ENCODE data around the gene CHCHD6. TPM values are rescaled to one million over a fixed set of nuclear protein-coding genes. Genes with fewer than 3 reads are reported as not detected.

CHCHD6 gene
- total RNA-seq, 1 donor from 2014 or later, result 17.2 TPM

DNA sequence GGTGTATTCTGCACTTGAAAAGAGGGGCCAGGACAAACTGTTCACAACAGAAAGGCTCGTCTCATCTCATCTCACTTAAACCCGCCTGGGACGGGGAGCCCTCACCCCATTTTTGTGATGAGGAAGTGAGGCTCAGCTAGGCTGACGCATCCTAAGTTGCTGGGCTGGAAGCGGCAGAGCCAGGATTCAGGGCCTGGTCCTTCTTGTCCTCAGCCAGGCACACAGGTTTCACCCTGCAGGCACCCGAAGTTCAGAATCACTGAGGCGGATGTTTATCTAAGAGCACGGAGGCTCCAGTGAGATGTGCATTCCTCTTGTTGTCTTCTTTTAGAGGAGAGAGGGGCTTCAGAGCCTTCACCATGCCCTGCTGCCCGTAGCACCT lies 227.8 kb downstream of the CHCHD6 start:
- H3K27ac Mint-ChIP-seq (ENCODE audit: unreplicated experiment), result no peak overlapping the region
- peaks cover 3% of the 10 kb centered on the region for H3K27me3 Mint-ChIP-seq (ENCODE audit: unreplicated experiment)
- peaks cover 35% of the 10 kb centered on the region for H3K4me1 Mint-ChIP-seq (ENCODE audit: low read depth, unreplicated experiment)
- no peak overlapping the region for H3K4me3 Mint-ChIP-seq (ENCODE audit: unreplicated experiment)
- peaks cover 1% of the 10 kb centered on the region for H3K9me3 Mint-ChIP-seq (ENCODE audit: unreplicated experiment)
- DNase-seq, result peak; percentile 9
- TF ChIP-seq, protein P1, sequence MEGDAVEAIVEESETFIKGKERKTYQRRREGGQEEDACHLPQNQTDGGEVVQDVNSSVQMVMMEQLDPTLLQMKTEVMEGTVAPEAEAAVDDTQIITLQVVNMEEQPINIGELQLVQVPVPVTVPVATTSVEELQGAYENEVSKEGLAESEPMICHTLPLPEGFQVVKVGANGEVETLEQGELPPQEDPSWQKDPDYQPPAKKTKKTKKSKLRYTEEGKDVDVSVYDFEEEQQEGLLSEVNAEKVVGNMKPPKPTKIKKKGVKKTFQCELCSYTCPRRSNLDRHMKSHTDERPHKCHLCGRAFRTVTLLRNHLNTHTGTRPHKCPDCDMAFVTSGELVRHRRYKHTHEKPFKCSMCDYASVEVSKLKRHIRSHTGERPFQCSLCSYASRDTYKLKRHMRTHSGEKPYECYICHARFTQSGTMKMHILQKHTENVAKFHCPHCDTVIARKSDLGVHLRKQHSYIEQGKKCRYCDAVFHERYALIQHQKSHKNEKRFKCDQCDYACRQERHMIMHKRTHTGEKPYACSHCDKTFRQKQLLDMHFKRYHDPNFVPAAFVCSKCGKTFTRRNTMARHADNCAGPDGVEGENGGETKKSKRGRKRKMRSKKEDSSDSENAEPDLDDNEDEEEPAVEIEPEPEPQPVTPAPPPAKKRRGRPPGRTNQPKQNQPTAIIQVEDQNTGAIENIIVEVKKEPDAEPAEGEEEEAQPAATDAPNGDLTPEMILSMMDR (IDR thresholded peaks at IDR 0.05; ENCODE audit: partially characterized antibody, unreplicated experiment), result no peak
- H3K36me3 Mint-ChIP-seq (ENCODE audit: unreplicated experiment), result no peaks in the 10 kb centered on the region

DNA sequence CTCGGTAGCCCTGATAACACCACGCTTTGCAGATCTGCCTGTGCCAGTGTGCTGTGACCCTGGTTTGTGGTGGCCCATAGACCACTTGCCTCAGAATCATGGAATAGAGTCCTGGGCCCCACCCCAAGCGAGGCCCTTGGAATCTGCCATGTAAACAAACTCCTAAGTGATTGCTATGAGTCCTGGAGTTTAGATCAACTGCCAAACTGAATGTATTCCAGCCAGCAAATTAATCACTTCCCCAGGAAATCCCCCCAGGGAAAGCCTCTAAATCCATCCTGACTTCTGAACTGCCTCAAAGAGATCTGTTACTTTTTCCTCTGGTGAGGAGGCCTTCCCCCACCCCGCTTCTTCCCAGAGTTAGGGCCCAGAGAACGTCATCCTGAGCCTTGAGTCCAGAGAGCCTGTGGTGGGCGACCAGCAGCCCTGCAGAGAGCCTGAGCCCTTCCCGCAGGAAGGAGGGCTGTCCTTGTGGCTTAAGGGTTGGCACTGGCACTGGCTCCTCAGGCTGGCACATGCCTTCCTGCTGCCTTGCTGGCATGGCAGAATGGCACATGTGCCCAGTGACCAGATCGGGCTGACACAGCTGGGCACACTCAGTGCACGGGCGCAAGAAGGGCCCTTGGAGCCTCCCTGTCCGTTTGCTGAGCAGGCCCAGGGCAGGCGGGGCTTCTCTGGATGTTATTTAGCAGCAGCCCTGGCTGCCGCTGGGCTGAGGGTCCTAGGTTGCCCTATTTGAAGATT lies 228.3 kb downstream of the CHCHD6 start:
- TF ChIP-seq, protein P1 (IDR thresholded peaks at IDR 0.05; ENCODE audit: partially characterized antibody, unreplicated experiment), result no peak
- Mint-ChIP-seq H3K9me3 (ENCODE audit: unreplicated experiment) (peaks cover 1% of the 10 kb centered on the region), H3K4me3 (ENCODE audit: unreplicated experiment) (no peak overlapping the region), H3K27me3 (ENCODE audit: unreplicated experiment) (peaks cover 3% of the 10 kb centered on the region), H3K4me1 (ENCODE audit: low read depth, unreplicated experiment) (peaks cover 33% of the 10 kb centered on the region), H3K36me3 (ENCODE audit: unreplicated experiment) (no peaks in the 10 kb centered on the region), H3K27ac (ENCODE audit: unreplicated experiment) (no peak overlapping the region)
- peak; percentile 14 for DNase-seq

DNA sequence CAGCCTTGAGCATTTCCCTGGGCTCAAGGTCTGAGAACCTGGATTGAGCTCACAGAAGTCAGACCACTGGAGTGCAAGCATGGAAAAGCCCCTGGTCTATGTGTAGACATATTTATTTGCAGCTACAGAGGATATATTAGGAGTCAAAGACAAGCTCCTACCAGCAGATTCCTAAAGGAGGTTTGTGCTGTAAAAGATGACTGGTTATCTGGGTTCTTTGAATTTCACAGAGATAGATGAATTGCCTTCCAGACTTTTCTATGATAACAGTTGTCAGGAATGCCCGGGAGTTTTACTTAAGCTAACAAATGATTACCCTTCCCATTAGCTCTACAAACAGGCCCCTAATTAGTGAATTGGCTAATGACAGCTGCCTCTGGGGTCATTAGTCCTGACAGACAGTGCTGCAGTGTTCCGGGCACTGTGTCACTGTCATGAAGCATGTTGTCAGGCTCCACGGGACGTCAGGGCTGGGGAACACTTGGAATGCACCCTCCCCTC lies 230.0 kb downstream of the CHCHD6 start:
- TF ChIP-seq, protein P1 (IDR thresholded peaks at IDR 0.05; ENCODE audit: partially characterized antibody, unreplicated experiment), result no peak
- peak overlapping the region; percentile 50 for H3K27ac Mint-ChIP-seq (ENCODE audit: unreplicated experiment)
- H3K36me3 Mint-ChIP-seq (ENCODE audit: unreplicated experiment), result no peaks in the 10 kb centered on the region

DNA sequence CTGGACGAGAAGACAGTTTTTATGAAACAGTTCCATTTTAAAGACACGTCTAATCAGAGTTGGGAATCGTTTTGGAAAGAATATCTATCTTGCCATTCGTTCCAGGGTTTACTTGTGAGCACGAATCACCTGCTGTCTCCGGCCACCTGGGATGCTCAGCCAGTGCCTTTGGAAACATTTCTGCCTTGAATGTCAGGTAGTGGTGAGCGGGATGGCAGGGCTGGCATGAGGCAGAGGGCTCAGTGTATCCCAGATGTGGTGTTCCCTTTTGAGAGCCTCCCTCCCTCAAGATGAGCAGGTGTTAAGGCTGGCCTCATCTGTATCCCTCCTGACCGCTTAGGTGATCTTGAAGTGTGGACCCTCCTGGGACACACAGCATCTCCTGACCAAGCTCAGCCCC lies 231.0 kb downstream of the CHCHD6 start:
- no peaks in the 10 kb centered on the region for H3K36me3 Mint-ChIP-seq (ENCODE audit: unreplicated experiment)
- peaks cover 1% of the 10 kb centered on the region for H3K9me3 Mint-ChIP-seq (ENCODE audit: unreplicated experiment)
- no peak overlapping the region for H3K4me3 Mint-ChIP-seq (ENCODE audit: unreplicated experiment)
- DNase-seq, result peak; percentile 5
- TF ChIP-seq, protein P1 (IDR thresholded peaks at IDR 0.05; ENCODE audit: partially characterized antibody, unreplicated experiment), result no peak
- H3K4me1 Mint-ChIP-seq (ENCODE audit: low read depth, unreplicated experiment), result peaks cover 31% of the 10 kb centered on the region
- peaks cover 1% of the 10 kb centered on the region for H3K27me3 Mint-ChIP-seq (ENCODE audit: unreplicated experiment)
- H3K27ac Mint-ChIP-seq (ENCODE audit: unreplicated experiment), result no peak overlapping the region

More for the DNA sequence above, 230.0 kb downstream of the CHCHD6 start:
- peaks cover 1% of the 10 kb centered on the region for H3K27me3 Mint-ChIP-seq (ENCODE audit: unreplicated experiment)
- H3K4me1 Mint-ChIP-seq (ENCODE audit: low read depth, unreplicated experiment), result peaks cover 34% of the 10 kb centered on the region
- DNase-seq, result peak; percentile 37
- no peak overlapping the region for H3K4me3 Mint-ChIP-seq (ENCODE audit: unreplicated experiment)
- H3K9me3 Mint-ChIP-seq (ENCODE audit: unreplicated experiment), result peaks cover 1% of the 10 kb centered on the region
